Measurements from ENCODE around the gene FAM117A. TPM values are rescaled to one million over a fixed set of nuclear protein-coding genes. Genes with fewer than 3 reads are reported as not detected.

FAM117A gene
- total and polyA plus RNA-seq, 2 donors (not counting 3 experiments of a cell fraction or from before 2014, with no cell fraction given): 12.2 to 24.1 TPM

GRCh38 chr17:49728425-49728824, 35.5 kb downstream of the FAM117A start:
- no peaks in the 10 kb centered on the region for H3K9me1 ChIP-seq (replicated peaks; ENCODE audit: control insufficient read depth, extremely low read depth, insufficient read depth, low read length)
- H3K9ac ChIP-seq (replicated peaks; ENCODE audit: extremely low read depth, insufficient read depth, low read length): no peak overlapping the region
- H3K27me3 ChIP-seq (ENCODE audit: control insufficient read depth in 2 of 2, insufficient read depth in 2 of 2, low read length in 2 of 2): no peaks in the 10 kb centered on the region
- no peak overlapping the region for H3K4me3 ChIP-seq (replicated peaks in 1 of 3; ENCODE audit: insufficient read depth in 1 of 3, low read depth in 1 of 3, low read length in 3 of 3)
- no peak overlapping the region for H3K4me2 ChIP-seq (ENCODE audit: insufficient read depth, low read length)
- no peaks in the 10 kb centered on the region for H3K79me2 ChIP-seq (ENCODE audit: control insufficient read depth, insufficient read depth, low read length)
- BruUV-seq (replicated peaks): no TSS peak
- dilution Hi-C loops (cut with MboI; ENCODE audit: extremely low pct_ligation_motif_present, low sequenced_read_pairs) (no loop called here), intact Hi-C loops (cut with micrococcal nuclease) (loop anchor here (5.0 kb wide), 1 partner anchor 584 kb away; no protein-coding TSS in a partner anchor)
- H2AFZ ChIP-seq (ENCODE audit: low read depth, low read length): no peak overlapping the region
- no peaks in the 10 kb centered on the region for H3K9me3 ChIP-seq (replicated peaks; ENCODE audit: control insufficient read depth, insufficient read depth, low read length)
- CTCF ChIA-PET: interaction anchor here (1.2 to 1.4 kb wide), 2 partner anchors 9 to 20 kb away, joined by 3 to 4 read pairs; partner anchors contain the start of gene SLC35B1
- no peak for FAIRE-seq
- TF ChIP-seq FOS (IDR thresholded peaks at IDR 0.05; ENCODE audit: borderline replicate concordance, insufficient read depth, low read length) (no peak), MYC (IDR thresholded peaks at IDR 0.05; ENCODE audit: low read depth, low read length) (no peak), POLR2A (IDR thresholded peaks at IDR 0.05; ENCODE audit: low read depth, low read length) (no peak), GATA2 (IDR thresholded peaks at IDR 0.05; ENCODE audit: insufficient read depth, insufficient read length, low read depth, low read length) (no peak)
- TF ChIP-seq, protein P1, sequence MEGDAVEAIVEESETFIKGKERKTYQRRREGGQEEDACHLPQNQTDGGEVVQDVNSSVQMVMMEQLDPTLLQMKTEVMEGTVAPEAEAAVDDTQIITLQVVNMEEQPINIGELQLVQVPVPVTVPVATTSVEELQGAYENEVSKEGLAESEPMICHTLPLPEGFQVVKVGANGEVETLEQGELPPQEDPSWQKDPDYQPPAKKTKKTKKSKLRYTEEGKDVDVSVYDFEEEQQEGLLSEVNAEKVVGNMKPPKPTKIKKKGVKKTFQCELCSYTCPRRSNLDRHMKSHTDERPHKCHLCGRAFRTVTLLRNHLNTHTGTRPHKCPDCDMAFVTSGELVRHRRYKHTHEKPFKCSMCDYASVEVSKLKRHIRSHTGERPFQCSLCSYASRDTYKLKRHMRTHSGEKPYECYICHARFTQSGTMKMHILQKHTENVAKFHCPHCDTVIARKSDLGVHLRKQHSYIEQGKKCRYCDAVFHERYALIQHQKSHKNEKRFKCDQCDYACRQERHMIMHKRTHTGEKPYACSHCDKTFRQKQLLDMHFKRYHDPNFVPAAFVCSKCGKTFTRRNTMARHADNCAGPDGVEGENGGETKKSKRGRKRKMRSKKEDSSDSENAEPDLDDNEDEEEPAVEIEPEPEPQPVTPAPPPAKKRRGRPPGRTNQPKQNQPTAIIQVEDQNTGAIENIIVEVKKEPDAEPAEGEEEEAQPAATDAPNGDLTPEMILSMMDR (IDR thresholded peaks at IDR 0.05; ENCODE audit: extremely low read depth in 1 of 2, insufficient read depth in 1 of 2, low read depth in 1 of 2, low read length in 2 of 2): no peak
- peaks cover 0 to 9% of the 10 kb centered on the region in 2 experiments for H3K36me3 ChIP-seq (ENCODE audit: control insufficient read depth in 2 of 2, extremely low read depth in 1 of 2, insufficient read depth in 2 of 2, low read length in 2 of 2)
- H3K4me1 ChIP-seq (ENCODE audit: control insufficient read depth, extremely low read depth, insufficient read depth, low read length): no peaks in the 10 kb centered on the region
- no peak overlapping the region for H3K27ac ChIP-seq (ENCODE audit: insufficient read depth, low read depth, low read length)
- POLR2A ChIA-PET: no interaction called here
- no peak for DNase-seq (ENCODE audit: low read depth, low spot score)
- H4K20me1 ChIP-seq (replicated peaks; ENCODE audit: control insufficient read depth, extremely low read depth, insufficient read depth, low read length): no peaks in the 10 kb centered on the region

GRCh38 chr17:49727380-49727779, 36.6 kb downstream of the FAM117A start:
- Histone ChIP-seq H3K79me2 (ENCODE audit: control insufficient read depth, insufficient read depth, low read length) (no peaks in the 10 kb centered on the region), H3K9ac (replicated peaks; ENCODE audit: extremely low read depth, insufficient read depth, low read length) (no peak overlapping the region), H3K27me3 (ENCODE audit: control insufficient read depth in 2 of 2, insufficient read depth in 2 of 2, low read length in 2 of 2) (no peaks in the 10 kb centered on the region), H3K9me1 (replicated peaks; ENCODE audit: control insufficient read depth, extremely low read depth, insufficient read depth, low read length) (no peaks in the 10 kb centered on the region), H3K9me3 (replicated peaks; ENCODE audit: control insufficient read depth, insufficient read depth, low read length) (no peaks in the 10 kb centered on the region), H2AFZ (ENCODE audit: low read depth, low read length) (no peak overlapping the region), H3K4me1 (ENCODE audit: control insufficient read depth, extremely low read depth, insufficient read depth, low read length) (no peaks in the 10 kb centered on the region), H3K27ac (ENCODE audit: insufficient read depth, low read depth, low read length) (no peak overlapping the region), H4K20me1 (replicated peaks; ENCODE audit: control insufficient read depth, extremely low read depth, insufficient read depth, low read length) (no peaks in the 10 kb centered on the region), H3K36me3 (ENCODE audit: control insufficient read depth in 2 of 2, extremely low read depth in 1 of 2, insufficient read depth in 2 of 2, low read length in 2 of 2) (peaks cover 0 to 10% of the 10 kb centered on the region in 2 experiments), H3K4me3 (replicated peaks in 1 of 3; ENCODE audit: insufficient read depth in 1 of 3, low read depth in 1 of 3, low read length in 3 of 3) (no peak overlapping the region), H3K4me2 (ENCODE audit: insufficient read depth, low read length) (no peak overlapping the region)
- ChIA-PET POLR2A (no interaction called here), CTCF (interaction anchor here (1.4 kb wide), 1 partner anchor 19 kb away, joined by 4 read pairs; the partner anchor contains the start of gene SLC35B1)
- BruUV-seq (replicated peaks): no TSS peak
- FAIRE-seq: peak; percentile 48
- dilution Hi-C loops (cut with MboI; ENCODE audit: extremely low pct_ligation_motif_present, low sequenced_read_pairs): no loop called here
- intact Hi-C loops (cut with micrococcal nuclease): loop anchor here (5.0 kb wide), 1 partner anchor 585 kb away; no protein-coding TSS in a partner anchor
- DNase-seq (ENCODE audit: low read depth, low spot score): no peak
- TF ChIP-seq FOS (IDR thresholded peaks at IDR 0.05; ENCODE audit: borderline replicate concordance, insufficient read depth, low read length) (no peak), POLR2AphosphoS5 (IDR thresholded peaks at IDR 0.05; ENCODE audit: insufficient read depth, low read depth, low read length) (no peak), POLR2A (IDR thresholded peaks at IDR 0.05; ENCODE audit: low read depth, low read length) (no peak), JUN (IDR thresholded peaks at IDR 0.05; ENCODE audit: borderline replicate concordance, insufficient read depth, insufficient read length, low read depth) (no peak), GATA2 (IDR thresholded peaks at IDR 0.05; ENCODE audit: insufficient read depth, insufficient read length, low read depth, low read length) (no peak), MYC (IDR thresholded peaks at IDR 0.05; ENCODE audit: low read depth, low read length) (no peak)

Measured in endothelial cell of umbilical vein (primary cell).